GM23248 (cell line): ENCODE data around the gene LEF1. TPM values are rescaled to one million over a fixed set of nuclear protein-coding genes. Genes with fewer than 3 reads are reported as not detected.

Experiments
- DNase-seq: peaks from one replicate; pipeline ENCODE4 v3.0.0-alpha.2; 2015
- H2AFZ ChIP-seq: fragments of 200-600 bp; sonication (generic); 2 replicates; pipeline ENCODE4 v1.6.1; 2016; ENCODE audit warnings: antibody characterized with exemption
- H3F3A ChIP-seq: fragments of 200-600 bp; sonication (generic); 2 replicates; pipeline ENCODE4 v1.6.1; 2016; ENCODE audit warnings: mild to moderate bottlenecking, antibody characterized with exemption, mixed run types; ENCODE audit not compliant: insufficient read depth
- H3K27ac ChIP-seq: fragments of 200-600 bp; sonication (generic); 2 replicates; pipeline ENCODE4 v1.5.1; 2016; ENCODE audit warnings: mild to moderate bottlenecking
- H3K27me3 ChIP-seq: fragments of 200-600 bp; sonication (generic); replicated peaks from 2 replicates; pipeline ENCODE4 v1.6.1; 2016; ENCODE audit warnings: mild to moderate bottlenecking; ENCODE audit not compliant: insufficient read depth
- H3K36me3 ChIP-seq: fragments of 200-600 bp; sonication (generic); 2 replicates; pipeline ENCODE4 v1.6.1; 2016; ENCODE audit warnings: low read depth, mild to moderate bottlenecking
- H3K4me1 ChIP-seq: fragments of 200-600 bp; sonication (generic); 2 replicates; pipeline ENCODE4 v1.6.1; 2016; ENCODE audit warnings: mild to moderate bottlenecking; ENCODE audit not compliant: insufficient read depth
- H3K4me2 ChIP-seq: fragments of 200-600 bp; sonication (generic); one replicate; pipeline ENCODE4 v1.6.1; 2016; ENCODE audit warnings: mild to moderate bottlenecking; ENCODE audit not compliant: unreplicated experiment
- H3K4me3 ChIP-seq: fragments of 200-600 bp; sonication (generic); 2 replicates; pipeline ENCODE4 v1.5.1; 2016; ENCODE audit warnings: mild to moderate bottlenecking
- H3K79me2 ChIP-seq: fragments of 200-600 bp; sonication (generic); 2 replicates; pipeline ENCODE4 v1.6.1; 2016; ENCODE audit warnings: mild to moderate bottlenecking; ENCODE audit not compliant: insufficient read depth
- H3K9ac ChIP-seq: fragments of 200-600 bp; sonication (generic); 2 replicates; pipeline ENCODE4 v1.6.1; 2016; ENCODE audit warnings: mild to moderate bottlenecking
- H3K9me2 ChIP-seq: fragments of 200-600 bp; sonication (generic); 2 replicates; pipeline ENCODE4 v1.6.1; 2016; ENCODE audit warnings: mixed run types, mild to moderate bottlenecking, moderate library complexity; ENCODE audit not compliant: insufficient read depth
- H3K9me3 ChIP-seq: fragments of 200-600 bp; sonication (generic); one replicate; pipeline ENCODE4 v1.6.1; 2017; ENCODE audit warnings: low read depth
- H4K20me1 ChIP-seq: fragments of 200-600 bp; sonication (generic); 2 replicates; pipeline ENCODE4 v1.6.0; 2016; ENCODE audit not compliant: insufficient read depth
- EZH2 ChIP-seq: fragments of 200-600 bp; sonication (generic); IDR thresholded peaks from 2 replicates; pipeline ENCODE4 v1.6.1; 2018; ENCODE audit warnings: antibody characterized with exemption, mild to moderate bottlenecking; ENCODE audit not compliant: insufficient read depth, poor library complexity, severe bottlenecking
- EZH2phosphoT487 ChIP-seq: fragments of 200-600 bp; sonication (generic); IDR thresholded peaks from 2 replicates; pipeline ENCODE4 v1.6.1; 2018; ENCODE audit warnings: antibody characterized with exemption, moderate library complexity, mild to moderate bottlenecking, low read depth; ENCODE audit not compliant: insufficient read depth
- WGBS, 2 experiments: methylation state at CpG; one replicate each; pipeline ENCODE4 v1.1.6; 2015 to 2017; ENCODE audit warnings: low lambda C conversion rate in 2 of 2, low coverage in 1 of 2; ENCODE audit errors: missing lambda C conversion rate in 2 of 2; 5-methylcytosine and 5-hydroxymethylcytosine counted together
- in situ Hi-C: fragments of 300-500 bp; cut with MboI; formaldehyde crosslinking; loops from 2 replicates; pipeline ENCODE4 v1.15.0; 2020
- polyA plus RNA-seq: library from polyadenylated mRNA; unstranded; fragments of >200 nt; fragmentation: Nextera tagmentation; extraction: Ambion mirVana; gene quantifications from 2 replicates; pipeline ENCODE4 v1.2.1, GENCODE V29; 2016
- total RNA-seq: library from RNA; depleted of rRNA; stranded (reverse); fragments of >200 nt; shearing (Covaris generic); gene quantifications from 2 replicates; pipeline ENCODE4 v1.2.3, GENCODE V29; 2014

Gene LEF1
- total and polyA plus RNA-seq, 2 experiments from 2014 or later, result 0.23 TPM; not detected in 1

DNA sequence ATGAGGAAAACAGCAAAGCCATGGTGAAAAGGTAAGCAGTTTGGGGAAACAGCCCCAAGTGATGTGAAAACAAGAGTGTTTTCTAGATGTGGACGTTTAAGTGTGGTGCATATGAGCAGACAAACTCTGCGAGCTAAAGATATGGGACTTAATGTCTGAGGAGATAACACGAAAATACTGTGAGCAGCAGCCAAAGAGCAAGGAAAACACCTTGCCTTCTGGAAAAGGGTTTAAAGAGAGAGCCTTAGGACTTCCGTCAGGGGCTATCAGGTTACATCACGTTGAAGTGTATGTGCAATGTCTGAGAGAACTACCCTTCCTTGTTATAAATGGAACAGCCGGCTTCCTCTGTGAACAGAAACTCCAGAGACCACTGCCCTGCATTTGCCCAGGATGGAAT, 54.2 kb downstream of the LEF1 start:
- Histone ChIP-seq H3K36me3 (no peaks in the 10 kb centered on the region), H3K9me2 (no peaks in the 10 kb centered on the region), H3K79me2 (no peaks in the 10 kb centered on the region), H3K9ac (no peak overlapping the region), H3K9me3 (no peaks in the 10 kb centered on the region), H3K4me2 (no peak overlapping the region), H4K20me1 (no peaks in the 10 kb centered on the region), H3K4me3 (no peak overlapping the region), H3K27ac (no peak overlapping the region), H2AFZ (no peak overlapping the region), H3F3A (no peaks in the 10 kb centered on the region), H3K27me3 (peaks cover 5% of the 10 kb centered on the region; the same call in 1 of the 2 replicates), H3K4me1 (no peaks in the 10 kb centered on the region)
- DNase-seq, result no peak
- no peak for TF ChIP-seq EZH2
- no peak for TF ChIP-seq EZH2phosphoT487
- in situ Hi-C loops, result no loop called here
- WGBS, 2 experiments, result 50 to 52% methylated on average over 6 of the region's 6 CpGs

DNA sequence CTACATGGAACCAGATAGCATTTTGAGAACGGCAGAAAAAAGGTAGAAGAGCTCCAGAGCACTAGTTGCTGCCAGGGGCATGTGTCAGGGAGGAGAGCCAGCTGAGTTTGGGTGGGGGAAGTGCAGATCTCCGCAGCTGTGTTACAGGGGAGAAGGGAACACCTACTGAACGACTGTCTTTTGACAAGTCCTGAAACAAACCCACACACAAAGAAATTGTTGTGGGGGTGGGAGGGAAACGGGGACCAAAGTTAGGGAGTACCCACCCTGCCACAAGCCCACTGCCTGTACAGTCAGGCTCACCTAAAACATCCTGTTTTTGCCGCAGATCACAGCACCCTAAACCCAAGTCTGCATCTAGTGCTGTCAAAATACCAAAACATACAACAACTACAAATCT, 55.5 kb downstream of the LEF1 start:
- Histone ChIP-seq H3F3A (no peaks in the 10 kb centered on the region), H3K9me2 (no peaks in the 10 kb centered on the region), H3K27ac (no peak overlapping the region), H2AFZ (no peak overlapping the region), H4K20me1 (no peaks in the 10 kb centered on the region), H3K27me3 (peaks cover 8% of the 10 kb centered on the region), H3K36me3 (no peaks in the 10 kb centered on the region), H3K4me2 (no peak overlapping the region), H3K9me3 (no peaks in the 10 kb centered on the region), H3K79me2 (no peaks in the 10 kb centered on the region), H3K4me3 (no peak overlapping the region), H3K4me1 (no peaks in the 10 kb centered on the region), H3K9ac (no peak overlapping the region)
- DNase-seq, result no peak
- in situ Hi-C loops, result no loop called here
- TF ChIP-seq EZH2phosphoT487 (no peak), EZH2 (no peak)
- WGBS, 2 experiments, result 2% methylated on average over 4 to 5 of the region's 5 CpGs

- Histone ChIP-seq H2AFZ (no peak overlapping the region), H3K79me2 (no peaks in the 10 kb centered on the region), H3K9me2 (no peaks in the 10 kb centered on the region), H3K4me3 (no peak overlapping the region), H3K4me2 (no peak overlapping the region), H3F3A (no peaks in the 10 kb centered on the region), H3K4me1 (no peaks in the 10 kb centered on the region), H4K20me1 (no peaks in the 10 kb centered on the region), H3K36me3 (no peaks in the 10 kb centered on the region), H3K9me3 (no peaks in the 10 kb centered on the region), H3K27ac (no peak overlapping the region), H3K27me3 (peaks cover 14% of the 10 kb centered on the region), H3K9ac (no peak overlapping the region)
- TF ChIP-seq EZH2phosphoT487, result no peak
- no peak for TF ChIP-seq EZH2
- no peak for DNase-seq
- in situ Hi-C loops, result no loop called here
- WGBS, 2 experiments, result 48% methylated on average over 4 of the region's 4 CpGs
Measured at GRCh38 chr4:108111781-108112180, 57.0 kb downstream of the LEF1 start.

DNA sequence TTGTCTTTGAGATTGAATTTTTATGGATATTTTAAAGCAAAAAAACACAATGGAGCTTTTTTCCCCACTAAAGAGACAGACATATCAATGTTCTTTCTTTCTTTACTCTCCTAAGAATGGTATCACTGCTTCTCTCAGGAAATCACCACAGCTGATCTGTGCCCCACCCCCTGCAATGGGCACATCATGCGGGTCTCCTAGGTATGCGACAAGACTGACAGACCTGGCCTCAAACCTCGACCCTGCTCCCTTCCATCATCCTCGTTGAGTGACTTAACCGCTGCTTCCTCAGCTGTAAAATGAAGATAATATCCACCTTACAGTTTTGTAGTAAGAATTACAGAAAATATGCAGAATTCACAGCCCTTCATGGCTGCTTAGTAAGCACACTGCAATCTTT, 58.3 kb downstream of the LEF1 start:
- Histone ChIP-seq H3K79me2 (no peaks in the 10 kb centered on the region), H3K9me3 (no peaks in the 10 kb centered on the region), H3K4me2 (no peak overlapping the region), H3K27me3 (peaks cover 16% of the 10 kb centered on the region), H3K9me2 (no peaks in the 10 kb centered on the region), H3F3A (no peaks in the 10 kb centered on the region), H2AFZ (no peak overlapping the region), H3K27ac (no peak overlapping the region), H3K36me3 (no peaks in the 10 kb centered on the region), H3K4me3 (no peak overlapping the region), H3K9ac (no peak overlapping the region), H3K4me1 (no peaks in the 10 kb centered on the region), H4K20me1 (no peaks in the 10 kb centered on the region)
- in situ Hi-C loops, result no loop called here
- WGBS, 2 experiments, result 50 to 55% methylated on average over 5 of the region's 5 CpGs
- no peak for DNase-seq
- TF ChIP-seq EZH2phosphoT487 (no peak), EZH2 (no peak)

GRCh38 chr4:108109997-108110416, 58.7 kb downstream of the LEF1 start:
- H4K20me1 ChIP-seq, result no peaks in the 10 kb centered on the region
- in situ Hi-C loops, result no loop called here

More at GRCh38 chr4:108109997-108110416, 58.7 kb downstream of the LEF1 start:
- TF ChIP-seq EZH2, result no peak
- TF ChIP-seq EZH2phosphoT487, result no peak
- Histone ChIP-seq H3K79me2 (no peaks in the 10 kb centered on the region), H3K9me2 (no peaks in the 10 kb centered on the region), H3K4me1 (no peaks in the 10 kb centered on the region), H3K27ac (no peak overlapping the region), H3K4me3 (no peak overlapping the region), H3F3A (no peaks in the 10 kb centered on the region), H3K4me2 (no peak overlapping the region), H2AFZ (no peak overlapping the region), H3K36me3 (no peaks in the 10 kb centered on the region), H3K9ac (no peak overlapping the region), H3K9me3 (no peaks in the 10 kb centered on the region), H3K27me3 (peaks cover 16% of the 10 kb centered on the region)
- no peak for DNase-seq
- 6 to 8% methylated on average over 2 of the region's 2 CpGs for WGBS, 2 experiments
